SH-SY5Y (cell line): ENCODE measurements around the gene QRICH1.

Experiments used
- GATA2 ChIP-seq: IDR thresholded peaks from 2 replicates; pipeline ENCODE4 v1.6.1; 2011; ENCODE audit warnings: mild to moderate bottlenecking, low read depth, low read length
- GATA3 ChIP-seq: IDR thresholded peaks from 2 replicates; pipeline ENCODE4 v1.6.1; 2011; ENCODE audit warnings: low read depth, mild to moderate bottlenecking, low read length, moderate library complexity

QRICH1 gene

DNA sequence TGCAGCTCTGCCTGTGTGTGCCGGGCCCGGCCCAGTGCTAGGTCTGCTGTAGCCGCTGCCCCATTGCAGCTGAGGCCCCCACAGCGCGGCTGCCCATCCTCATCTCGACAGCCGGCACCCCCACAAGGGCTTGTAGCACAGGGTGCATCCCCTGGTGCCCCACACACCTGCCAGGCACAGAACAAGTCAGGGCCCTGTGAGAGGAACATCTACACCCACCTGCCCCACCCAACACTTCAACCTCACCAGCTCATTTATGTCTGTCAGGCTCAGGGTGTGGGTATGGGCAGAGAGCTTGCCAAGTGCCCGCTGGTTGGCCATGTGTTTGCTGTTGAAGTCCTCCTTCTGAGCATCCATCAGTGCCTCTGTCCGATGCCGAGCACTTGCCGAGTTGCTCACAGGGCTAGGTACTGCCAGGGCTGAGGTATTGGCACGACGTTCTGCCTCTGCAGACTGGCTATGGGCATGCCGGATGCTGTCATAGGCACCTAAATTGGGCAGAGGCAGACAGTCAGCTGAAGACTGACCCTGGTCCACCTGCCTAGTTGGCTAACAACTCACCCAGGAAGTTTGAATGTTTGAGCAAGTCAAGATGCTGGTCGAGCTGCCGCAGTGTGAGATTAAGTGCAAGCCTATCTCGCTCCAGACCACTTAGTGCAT lies 29.1 kb upstream of the QRICH1 start:
- no peak for TF ChIP-seq GATA2
- TF ChIP-seq GATA3: no peak

DNA sequence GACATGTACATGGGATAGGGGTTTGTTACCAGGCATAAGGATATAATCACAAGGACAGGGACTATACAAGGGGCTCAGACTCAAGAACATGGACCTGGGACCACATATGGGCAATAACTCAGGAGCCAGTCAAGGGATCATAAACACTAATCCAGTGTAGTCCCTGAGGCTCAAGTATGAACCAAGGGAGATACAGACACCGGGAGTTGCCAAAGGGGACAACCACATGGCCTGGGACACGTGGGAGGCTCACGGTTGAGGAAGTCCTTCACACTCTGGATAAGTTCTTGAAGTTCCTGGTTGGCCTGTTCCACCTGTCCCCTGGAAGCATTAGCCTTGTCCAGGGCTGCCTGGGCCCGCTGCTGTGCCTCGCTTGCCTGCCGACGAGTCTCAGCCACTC lies 28.6 kb upstream of the QRICH1 start:
- TF ChIP-seq GATA3 (no peak), GATA2 (no peak)

DNA sequence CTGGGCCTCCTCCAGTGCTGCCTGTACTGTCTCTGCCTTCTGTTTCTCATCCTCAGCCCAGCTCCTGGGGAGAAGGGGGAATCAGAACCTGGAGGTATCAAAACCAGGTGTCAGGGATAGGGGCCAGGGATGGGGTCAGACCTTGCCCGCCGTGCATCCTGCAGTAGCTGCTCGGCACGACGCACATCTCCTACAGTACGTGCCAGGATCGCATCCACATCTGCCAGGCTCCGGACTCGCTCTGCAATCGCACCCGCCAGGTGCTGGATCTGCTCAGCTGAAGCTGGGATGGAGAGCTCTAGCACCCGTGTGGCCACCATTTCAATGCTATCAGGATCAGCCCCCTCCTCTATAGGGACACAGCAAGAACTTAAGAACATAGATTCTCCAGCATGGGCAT lies 28.2 kb upstream of the QRICH1 start:
- TF ChIP-seq GATA3: no peak
- no peak for TF ChIP-seq GATA2

DNA sequence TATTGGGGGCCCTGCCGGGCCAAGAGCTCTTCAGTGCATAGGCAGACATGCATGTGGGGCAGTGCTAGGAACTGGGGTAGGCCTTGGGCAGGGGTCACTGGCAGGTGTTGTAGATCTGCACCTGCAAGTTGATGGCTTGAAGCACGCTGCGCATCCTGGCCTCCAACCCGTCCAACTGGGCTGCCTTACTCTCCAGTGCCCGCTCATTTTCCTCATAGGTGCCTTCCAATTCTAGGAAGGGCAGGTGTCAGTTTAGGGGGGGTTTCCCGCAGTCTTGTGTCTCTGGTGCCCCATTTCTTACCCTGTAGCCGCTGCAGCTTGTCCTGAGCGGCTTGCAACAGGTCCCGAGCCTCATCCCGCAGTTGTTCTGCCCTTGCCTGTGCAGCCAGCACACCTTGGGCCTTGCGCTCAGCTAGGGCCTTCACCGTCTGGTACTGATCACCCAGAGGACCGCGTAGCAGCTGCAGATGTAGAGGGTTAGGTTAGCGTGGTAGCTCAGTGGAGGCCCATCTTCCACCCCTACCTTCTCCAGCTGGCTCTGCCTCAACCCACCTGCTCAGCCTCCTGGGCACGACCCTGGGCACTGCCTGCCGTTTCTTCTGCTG lies 27.4 kb upstream of the QRICH1 start:
- TF ChIP-seq GATA3 (no peak), GATA2 (no peak)

DNA sequence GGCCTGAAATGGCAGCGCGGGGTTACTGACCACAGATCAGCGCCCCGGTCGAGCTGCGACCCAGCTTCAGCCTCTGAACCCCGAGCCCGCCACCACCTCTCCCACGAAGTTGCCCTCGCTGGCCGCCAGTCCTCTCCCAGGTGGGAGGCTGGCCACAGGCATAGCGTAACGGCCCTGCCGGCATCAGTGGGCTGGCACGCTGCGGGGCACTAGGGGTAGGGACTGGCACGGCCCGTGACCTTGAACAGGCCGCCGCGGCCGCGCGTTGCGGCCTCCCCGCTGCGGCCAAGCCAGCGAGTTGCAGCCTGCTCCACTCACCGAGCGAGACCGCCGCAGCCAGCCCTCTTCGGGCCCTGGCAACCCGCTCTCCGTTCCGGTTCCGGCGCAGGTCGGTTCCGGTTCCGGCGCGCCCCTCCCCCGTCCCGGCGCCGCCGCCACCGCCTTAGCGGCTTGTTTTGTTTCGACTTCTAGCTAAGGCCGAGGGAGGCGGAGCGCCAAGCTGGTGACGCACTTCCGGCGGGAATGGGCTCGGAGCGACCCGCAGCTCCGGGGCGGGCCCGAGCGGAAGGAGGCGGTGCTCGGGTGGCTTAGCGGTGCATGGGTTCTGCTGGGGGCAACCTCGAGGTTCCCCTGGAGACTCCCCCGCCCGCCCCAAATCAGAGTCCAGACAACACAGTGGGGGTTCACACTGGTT lies 26.7 kb upstream of the QRICH1 start, which contains the start of gene USP19:
TSS of gene USP19 (minus strand) at position 386 of the 694 bp plus-strand sequence. CDS start 1,678 bp downstream, outside the sequence.
- TF ChIP-seq GATA3: no peak
- no peak for TF ChIP-seq GATA2

DNA sequence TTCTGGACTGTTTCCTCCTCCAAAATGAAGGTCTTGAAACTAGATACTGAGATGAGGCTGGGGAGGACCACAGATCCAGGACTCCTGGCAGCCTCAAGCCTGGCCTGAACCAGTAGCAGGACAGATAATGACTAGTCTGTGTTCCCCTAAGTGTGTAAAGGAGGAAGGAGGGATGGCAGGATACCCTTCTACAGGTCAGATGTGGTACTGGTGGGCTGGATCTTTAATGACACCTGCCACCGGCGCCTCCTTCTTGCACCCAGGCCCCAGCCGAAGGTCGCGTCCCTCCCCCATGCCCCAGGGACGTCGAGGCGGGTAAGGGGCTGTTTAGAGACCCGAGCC lies 26.2 kb upstream of the QRICH1 start:
- TF ChIP-seq GATA2: no peak
- no peak for TF ChIP-seq GATA3

DNA sequence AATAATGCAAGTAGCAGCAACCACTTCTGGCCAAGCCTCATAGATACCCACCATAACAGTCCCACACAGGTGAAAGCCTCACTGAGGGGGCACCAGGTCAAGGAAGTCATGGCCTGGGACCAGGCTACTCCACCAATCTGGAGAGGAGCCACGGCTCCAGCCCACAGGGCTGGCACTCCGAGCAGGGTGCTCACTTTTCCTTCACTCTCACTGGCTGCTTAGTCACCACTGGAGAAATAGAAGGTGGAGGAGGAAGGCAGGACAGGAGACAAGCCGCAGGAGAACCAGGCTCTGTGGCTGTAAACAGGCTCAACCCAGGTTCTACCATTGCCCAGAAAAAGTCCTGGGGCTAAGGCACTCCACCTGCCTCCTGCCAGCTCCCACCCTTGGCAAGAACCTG lies 25.6 kb upstream of the QRICH1 start:
- no peak for TF ChIP-seq GATA2
- no peak for TF ChIP-seq GATA3

DNA sequence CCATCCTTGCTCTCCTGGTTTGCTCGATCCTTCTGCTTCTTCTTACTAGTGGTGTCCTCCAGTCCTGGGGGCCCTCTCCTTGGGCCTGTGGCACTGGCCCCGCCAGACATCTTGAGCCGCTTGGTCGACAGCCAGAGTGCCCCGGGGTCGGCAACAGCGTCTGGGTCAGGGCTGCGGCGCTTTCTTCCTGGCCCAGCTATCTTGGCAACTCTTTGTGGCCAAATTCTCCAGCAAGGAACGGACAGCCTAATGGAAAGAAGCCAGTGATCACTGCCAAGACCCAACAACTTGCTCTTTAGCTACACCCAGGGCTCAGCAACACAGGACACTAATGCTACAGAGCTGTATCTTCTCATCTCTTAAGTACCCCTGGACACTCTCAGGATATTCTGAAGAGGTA lies 25.2 kb upstream of the QRICH1 start:
- no peak for TF ChIP-seq GATA2
- TF ChIP-seq GATA3: no peak

DNA sequence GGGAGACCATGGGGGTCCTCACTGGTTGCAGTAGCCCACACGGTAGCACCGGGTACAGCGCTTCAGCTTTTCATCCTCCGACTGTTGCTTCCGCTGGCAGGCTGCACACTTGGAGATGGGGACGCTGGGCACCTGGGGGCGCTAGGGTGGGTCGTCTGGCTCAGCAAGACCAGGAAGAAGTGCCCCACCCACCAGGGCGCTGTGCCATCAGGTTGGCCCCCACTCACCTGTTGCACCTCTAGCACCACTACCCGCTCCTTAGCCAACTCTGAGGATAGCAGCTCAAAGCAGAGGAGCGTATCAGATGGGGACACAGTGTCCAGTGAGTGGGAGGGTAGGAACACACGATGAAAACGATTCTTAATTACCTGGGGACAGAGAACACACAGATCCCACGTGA lies 18.4 kb upstream of the QRICH1 start:
- no peak for TF ChIP-seq GATA3

DNA sequence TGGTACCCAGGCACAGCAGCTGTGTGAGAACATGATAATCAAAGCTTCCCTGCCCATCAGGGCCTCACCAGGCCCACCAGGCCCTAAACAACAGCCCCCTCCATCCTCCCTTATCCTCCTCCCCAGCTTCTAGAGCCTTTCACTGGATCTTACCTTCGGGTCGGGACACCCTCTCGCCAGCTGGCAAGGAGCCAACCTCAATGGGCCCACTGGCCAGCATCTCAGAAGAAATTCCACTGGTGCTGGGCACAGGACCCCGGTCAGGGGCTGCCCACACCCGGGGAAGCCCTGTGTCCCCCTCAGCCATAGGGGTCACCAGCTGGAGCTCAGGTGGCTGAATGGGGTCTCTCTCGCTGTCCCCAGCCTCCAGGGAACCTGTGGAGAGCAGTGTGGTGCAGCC lies 17.5 kb upstream of the QRICH1 start:
- TF ChIP-seq GATA3 (no peak), GATA2 (no peak)

DNA sequence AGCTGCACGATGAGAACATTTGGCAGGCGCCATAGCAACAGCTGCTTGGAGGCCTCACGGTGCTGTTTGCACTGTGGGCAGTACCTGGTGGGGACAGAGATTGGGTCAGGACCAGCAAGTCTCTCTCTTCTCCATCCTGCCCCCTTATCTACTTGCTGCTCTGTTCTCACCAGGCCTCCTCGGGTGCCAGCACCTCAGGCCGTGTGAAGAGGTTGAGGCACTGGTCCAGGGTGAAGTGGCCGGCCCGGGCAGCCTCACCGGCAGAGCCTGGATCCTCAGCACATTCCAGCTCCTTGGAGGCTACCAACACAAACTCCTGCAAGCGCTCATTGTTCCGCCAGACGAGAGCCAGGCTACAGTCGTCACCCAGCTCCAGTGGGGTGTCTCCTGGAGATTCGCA lies 16.9 kb upstream of the QRICH1 start:
- no peak for TF ChIP-seq GATA3

DNA sequence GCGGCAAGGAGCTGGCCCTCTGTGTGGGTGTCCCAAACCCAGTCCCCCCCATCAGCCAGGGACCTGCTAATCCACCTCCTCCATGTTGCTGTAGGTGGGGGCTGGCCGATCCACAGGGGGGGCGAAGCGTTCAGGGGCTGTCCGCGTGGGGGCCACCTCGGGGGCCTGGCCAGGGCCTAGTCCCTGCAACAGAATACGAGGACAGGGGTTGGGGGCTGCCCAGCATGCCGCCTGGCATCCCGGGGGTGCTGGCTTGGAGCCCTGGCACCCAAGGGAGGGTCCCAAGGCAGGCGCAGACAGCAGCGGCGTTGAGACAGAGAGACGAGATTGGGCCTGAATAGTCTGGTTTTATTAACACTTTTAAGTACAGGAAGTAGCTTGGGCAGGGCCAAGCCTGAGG lies 14.5 kb upstream of the QRICH1 start:
- no peak for TF ChIP-seq GATA3
- no peak for TF ChIP-seq GATA2

DNA sequence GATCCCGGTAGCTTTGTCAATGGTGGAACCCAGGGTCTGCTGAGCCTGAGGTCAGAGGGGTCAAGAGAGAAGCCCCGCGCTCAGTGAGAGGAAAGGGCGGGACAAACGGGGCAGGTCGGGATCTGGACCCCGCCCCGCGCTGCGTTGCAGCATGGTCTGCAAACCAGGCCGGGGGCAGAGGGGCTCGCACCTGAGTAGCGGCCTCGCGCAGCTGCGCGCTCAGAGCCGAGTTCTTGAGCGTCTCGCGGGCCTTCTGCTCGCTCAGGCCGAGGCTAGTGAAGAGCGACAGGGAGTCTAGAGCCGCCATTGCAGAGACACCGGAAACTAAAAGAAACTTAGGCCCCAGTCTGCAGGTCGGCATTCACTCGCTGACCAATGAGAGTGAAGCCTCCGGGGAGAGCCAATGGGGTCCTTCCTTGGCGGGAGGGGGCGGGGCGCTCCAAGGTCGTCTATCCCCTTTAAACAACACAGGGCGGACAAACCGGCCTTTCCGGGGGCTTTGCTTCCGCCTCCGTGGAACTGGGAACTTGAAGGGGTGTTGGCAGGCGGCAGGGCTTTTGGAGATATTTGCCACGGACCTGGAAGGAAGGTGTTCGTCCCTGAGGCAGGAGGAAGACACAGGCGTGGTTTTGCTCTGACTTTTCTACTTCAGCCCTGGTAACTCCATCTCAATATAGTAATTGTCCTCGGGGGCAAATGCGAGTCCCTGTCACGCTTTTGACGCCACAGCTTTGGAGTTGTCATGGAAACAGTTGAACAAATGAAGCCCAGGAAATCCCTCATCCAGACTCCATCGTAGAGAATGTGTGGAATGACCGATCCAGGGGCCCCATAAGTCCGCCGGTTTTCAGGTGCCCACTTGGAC lies 10.8 kb upstream of the QRICH1 start, which contains the start of gene QARS1:
TSS of gene QARS1 (minus strand) at position 331 of the 865 bp plus-strand sequence. CDS start at position 307, 24 bp downstream.
- TF ChIP-seq GATA3 (no peak), GATA2 (no peak)

DNA sequence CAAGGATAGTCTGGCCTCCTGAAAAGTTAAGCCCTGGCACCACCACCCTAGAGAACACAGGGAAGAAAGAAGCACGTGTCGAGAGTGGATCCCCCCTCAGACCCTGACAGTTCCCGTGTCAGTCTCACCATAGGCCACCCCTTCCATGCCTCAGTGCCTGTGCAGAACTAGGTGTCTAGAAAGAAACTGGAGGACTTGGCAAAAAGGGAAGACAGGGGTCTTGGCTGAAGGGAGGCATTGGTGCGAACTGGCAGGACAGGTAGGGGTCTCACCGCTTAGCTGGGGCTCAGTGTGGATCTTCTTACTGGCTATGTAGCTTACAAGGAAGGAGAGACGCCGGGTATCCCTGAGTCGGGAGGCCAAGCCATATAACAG lies 10.2 kb upstream of the QRICH1 start:
- no peak for TF ChIP-seq GATA2
- TF ChIP-seq GATA3: no peak
